ENCODE results near the gene DUS1L.

The DUS1L gene

DNA sequence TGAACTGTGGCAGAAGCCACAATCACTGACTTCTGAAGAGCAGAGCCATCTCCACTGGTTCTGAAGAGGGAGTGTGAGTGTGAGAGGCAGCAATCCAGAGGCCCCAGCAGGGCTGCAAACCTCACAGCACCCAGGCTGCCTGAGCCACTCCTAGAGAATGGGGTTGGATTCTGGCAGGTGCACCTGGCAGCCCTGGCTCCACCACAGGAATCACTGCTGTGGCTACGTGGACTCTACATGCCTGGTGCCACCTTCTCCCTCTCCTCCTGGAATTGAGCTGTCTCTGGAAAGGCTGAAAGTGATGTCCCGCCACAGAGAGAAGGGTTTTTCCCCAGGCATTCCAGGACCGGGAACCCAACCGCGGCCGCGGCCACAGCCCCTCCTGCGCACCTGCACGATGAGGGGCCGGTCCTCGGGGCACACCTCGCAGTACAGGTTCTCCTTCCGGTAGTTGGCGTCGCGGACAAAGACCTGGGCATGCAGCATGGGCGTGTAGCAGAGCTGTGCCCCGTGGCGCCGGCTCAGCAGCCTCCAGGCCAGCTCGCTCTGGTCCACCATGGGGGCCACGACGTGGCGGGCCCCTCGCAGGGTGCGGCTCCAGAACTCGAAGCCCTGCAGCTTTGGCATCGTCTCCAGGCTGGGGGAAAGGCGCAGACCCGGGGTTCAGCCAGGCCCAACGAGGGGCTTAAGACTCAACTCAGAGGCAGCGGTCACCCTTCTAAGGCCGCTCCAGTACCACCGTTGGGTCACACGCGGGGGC lies 991 bp downstream of the DUS1L start:
- TF ChIP-seq, protein P1, sequence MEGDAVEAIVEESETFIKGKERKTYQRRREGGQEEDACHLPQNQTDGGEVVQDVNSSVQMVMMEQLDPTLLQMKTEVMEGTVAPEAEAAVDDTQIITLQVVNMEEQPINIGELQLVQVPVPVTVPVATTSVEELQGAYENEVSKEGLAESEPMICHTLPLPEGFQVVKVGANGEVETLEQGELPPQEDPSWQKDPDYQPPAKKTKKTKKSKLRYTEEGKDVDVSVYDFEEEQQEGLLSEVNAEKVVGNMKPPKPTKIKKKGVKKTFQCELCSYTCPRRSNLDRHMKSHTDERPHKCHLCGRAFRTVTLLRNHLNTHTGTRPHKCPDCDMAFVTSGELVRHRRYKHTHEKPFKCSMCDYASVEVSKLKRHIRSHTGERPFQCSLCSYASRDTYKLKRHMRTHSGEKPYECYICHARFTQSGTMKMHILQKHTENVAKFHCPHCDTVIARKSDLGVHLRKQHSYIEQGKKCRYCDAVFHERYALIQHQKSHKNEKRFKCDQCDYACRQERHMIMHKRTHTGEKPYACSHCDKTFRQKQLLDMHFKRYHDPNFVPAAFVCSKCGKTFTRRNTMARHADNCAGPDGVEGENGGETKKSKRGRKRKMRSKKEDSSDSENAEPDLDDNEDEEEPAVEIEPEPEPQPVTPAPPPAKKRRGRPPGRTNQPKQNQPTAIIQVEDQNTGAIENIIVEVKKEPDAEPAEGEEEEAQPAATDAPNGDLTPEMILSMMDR (IDR thresholded peaks at IDR 0.05; ENCODE audit: extremely low read depth, insufficient read depth, missing control alignments): no peak
- no peak for DNase-seq (ENCODE audit: low spot score)
- in situ Hi-C loops (cut with MboI; ENCODE audit: low pct_unique_long_range_greater_than_20kb, low sequenced_read_pairs, unreplicated experiment): no loop called here

DNA sequence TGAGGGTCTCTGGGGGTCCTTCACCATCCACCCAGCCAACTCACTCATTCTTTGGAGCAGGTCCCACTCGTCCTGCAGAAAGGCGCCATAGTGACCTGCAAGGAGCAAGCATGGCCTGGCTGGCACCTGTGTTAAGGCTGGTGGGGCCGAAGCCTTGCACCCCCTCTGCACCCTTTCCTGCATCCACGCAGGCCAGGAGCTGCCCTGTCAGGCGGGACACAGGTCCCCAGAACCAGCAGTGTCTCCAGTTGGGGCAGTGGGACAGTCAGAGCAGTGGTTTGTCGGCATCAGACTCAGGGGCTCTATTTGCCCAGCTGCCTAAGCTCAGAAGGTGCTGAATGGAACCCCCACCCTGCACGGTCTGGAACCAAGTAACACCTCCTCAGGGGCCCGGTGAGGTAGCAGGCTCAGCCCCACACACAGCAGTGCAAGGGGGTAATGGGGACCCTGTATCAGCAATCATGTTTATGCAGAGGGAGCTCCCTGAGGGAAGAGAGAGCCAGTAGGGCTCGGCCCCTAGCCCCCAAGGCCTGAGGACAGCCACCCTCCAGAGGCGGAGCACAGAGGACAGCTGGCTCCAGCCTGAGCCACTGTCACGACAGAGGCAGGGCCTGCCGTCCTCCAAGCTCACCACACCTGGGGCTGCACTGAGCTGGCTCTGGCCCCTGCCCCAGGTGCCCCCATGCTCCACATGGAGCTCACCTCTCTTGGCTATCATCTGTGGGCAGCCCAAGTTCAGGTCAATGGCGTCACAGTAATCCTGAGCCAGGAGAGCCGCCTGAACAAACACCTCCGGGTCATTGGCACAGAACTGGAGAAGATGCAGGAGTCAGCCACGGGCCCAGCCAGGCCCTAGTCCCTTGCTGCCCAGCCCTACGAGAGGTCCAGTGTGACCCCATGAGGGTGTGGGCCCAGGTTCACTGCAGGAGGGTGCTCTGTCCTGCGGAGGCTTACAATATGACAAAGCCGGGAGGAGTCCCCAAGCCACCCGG lies 1.9 kb downstream of the DUS1L start:
- TF ChIP-seq, protein P1 (IDR thresholded peaks at IDR 0.05; ENCODE audit: extremely low read depth, insufficient read depth, missing control alignments): no peak
- DNase-seq (ENCODE audit: low spot score): no peak
- in situ Hi-C loops (cut with MboI; ENCODE audit: low pct_unique_long_range_greater_than_20kb, low sequenced_read_pairs, unreplicated experiment): no loop called here

DNA sequence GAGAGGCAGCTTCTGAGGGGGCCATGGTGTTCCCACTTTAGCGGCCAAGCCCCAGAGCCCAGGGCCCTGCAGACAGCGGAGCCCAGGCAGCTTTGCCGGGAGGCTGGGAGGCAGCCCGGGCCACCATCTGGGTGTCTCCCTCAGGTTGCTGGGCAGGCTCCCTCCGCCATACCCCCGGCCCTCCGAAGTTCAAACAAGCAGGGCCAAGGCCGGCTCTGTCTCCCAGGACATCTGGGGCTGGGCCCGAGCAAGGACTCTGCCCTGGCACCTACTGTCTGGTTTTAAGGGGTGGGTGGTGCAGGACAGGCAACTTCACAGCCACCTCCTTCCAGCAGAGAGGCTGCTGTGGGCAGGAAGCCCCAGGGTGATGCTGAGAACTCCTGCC lies 2.6 kb downstream of the DUS1L start:
- TF ChIP-seq, protein P1 (IDR thresholded peaks at IDR 0.05; ENCODE audit: extremely low read depth, insufficient read depth, missing control alignments): no peak
- DNase-seq (ENCODE audit: low spot score): no peak
- in situ Hi-C loops (cut with MboI; ENCODE audit: low pct_unique_long_range_greater_than_20kb, low sequenced_read_pairs, unreplicated experiment): no loop called here

DNA sequence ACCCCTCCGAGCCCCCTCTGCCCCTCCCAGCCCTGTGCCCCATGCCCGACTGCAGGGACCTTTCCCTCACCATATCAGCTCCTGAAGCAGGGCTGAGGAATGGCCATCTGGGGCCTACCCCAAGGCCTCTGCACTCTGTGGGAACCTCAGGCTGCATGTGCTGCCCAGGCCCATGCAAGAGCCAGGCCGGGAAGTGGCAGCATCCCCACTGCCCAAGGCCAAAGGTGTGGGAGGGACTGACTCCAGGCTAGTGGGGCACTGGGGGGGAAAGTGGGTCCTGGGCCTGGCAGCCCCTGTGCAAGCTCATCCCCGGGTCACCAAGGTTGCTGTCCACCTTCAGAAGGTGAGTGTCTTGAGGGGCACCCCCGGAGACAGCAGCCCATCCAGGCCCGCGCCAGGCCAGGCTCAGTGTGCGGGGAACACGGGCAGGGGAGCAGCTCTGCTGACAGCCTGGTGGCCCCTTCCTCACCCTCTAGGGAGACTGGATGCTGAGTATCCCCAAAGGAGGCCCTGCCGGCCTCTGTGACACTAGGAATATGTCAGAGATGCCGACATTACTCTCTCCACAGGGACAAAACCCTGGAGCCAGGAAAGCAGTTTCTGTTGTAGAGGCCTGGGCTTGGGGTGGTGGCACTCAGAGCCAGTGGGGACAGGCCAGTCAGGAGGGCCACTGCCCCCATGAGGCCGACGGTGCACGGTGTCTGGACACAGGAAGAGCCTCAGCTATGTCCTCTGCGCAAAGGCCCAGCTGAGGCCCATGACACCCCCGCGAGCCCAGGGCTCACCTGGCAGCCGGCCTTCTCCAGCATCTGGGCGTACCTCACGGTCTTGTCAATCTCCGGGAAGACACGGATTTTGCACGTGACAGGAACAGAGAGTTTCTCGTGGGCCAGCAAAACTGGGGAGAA lies 3.3 kb downstream of the DUS1L start:
- no peak for DNase-seq (ENCODE audit: low spot score)
- in situ Hi-C loops (cut with MboI; ENCODE audit: low pct_unique_long_range_greater_than_20kb, low sequenced_read_pairs, unreplicated experiment): no loop called here
- TF ChIP-seq, protein P1 (IDR thresholded peaks at IDR 0.05; ENCODE audit: extremely low read depth, insufficient read depth, missing control alignments): no peak

DNA sequence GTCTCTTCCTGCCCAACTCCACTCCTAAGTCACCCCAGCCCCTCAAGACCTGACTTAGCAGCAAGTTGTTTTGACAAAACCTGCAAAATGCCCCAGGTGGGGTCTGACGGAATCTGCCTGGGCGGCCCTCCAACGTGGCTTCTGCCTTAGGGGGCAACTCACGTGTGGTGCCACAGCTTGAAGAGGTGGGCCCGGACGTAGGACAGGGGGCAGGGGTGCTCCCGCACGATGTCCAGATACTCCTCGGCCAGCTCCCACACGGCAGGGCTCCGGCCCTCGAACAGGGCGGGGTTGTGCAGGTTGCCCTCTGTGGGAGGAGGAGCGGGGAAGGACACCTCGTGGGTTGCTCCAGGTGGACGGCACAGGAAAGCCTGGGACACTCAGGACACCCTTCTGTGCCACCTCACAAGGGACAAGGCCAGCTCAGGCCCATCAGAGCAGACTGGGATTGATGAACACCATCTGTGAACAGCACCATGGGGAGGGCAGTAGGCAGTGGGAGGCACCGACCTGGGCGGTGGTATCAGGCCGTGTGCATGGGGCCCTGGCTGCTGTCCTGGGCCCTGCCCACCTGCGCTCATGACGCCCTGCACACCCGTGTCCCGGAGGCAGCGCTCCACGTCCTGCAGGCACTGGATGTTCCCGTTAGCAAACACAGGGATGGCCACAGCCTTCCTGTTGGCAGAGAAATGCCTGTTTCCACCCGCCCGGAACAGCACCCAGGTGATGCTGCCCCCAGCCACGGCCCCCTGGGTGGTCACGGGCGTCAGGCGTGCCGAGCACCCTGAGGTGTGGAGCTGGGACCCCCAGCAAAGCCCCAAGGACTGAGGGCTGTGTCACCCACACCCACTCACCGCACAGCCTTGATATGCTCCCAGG lies 4.3 kb downstream of the DUS1L start:
- in situ Hi-C loops (cut with MboI; ENCODE audit: low pct_unique_long_range_greater_than_20kb, low sequenced_read_pairs, unreplicated experiment): no loop called here

More for the DNA sequence above, 4.3 kb downstream of the DUS1L start:
- TF ChIP-seq, protein P1 (IDR thresholded peaks at IDR 0.05; ENCODE audit: extremely low read depth, insufficient read depth, missing control alignments): no peak
- no peak for DNase-seq (ENCODE audit: low spot score)

Measured in GM13977 (cell line).